ENCODE data around the gene PCYT2.
A peak's percentile ranks its signal among the peaks of the same experiment; 100 is the strongest.

The PCYT2 gene

GRCh38 chr17:81898029-81898866 is 13.0 kb downstream of the PCYT2 start:
- H3K4me1 ChIP-seq (ENCODE audit: control insufficient read depth, insufficient read depth, low read length, poor library complexity, severe bottlenecking), result peaks cover 10% of the 10 kb centered on the region
- no peak overlapping the region for H3K27ac ChIP-seq (ENCODE audit: insufficient read depth, low read length, poor library complexity, severe bottlenecking)
- no peak for DNase-seq
- no peak overlapping the region for H3K4me3 ChIP-seq (ENCODE audit: insufficient read depth, low read depth, low read length, poor library complexity, severe bottlenecking)
- H3K9me3 ChIP-seq (ENCODE audit: control insufficient read depth, low read length), result no peaks in the 10 kb centered on the region
- H3K27me3 ChIP-seq (replicated peaks; ENCODE audit: control insufficient read depth, insufficient read depth, low read length, poor library complexity, severe bottlenecking), result peaks cover 10% of the 10 kb centered on the region
- H3K36me3 ChIP-seq (ENCODE audit: control insufficient read depth, insufficient read depth, low read length), result peaks cover 22% of the 10 kb centered on the region

GRCh38 chr17:81895400-81895799 is 15.8 kb downstream of the PCYT2 start:
- peaks cover 21% of the 10 kb centered on the region for H3K36me3 ChIP-seq (ENCODE audit: control insufficient read depth, insufficient read depth, low read length)

GRCh38 chr17:81891303-81891552 is 20.0 kb downstream of the PCYT2 start:
- Histone ChIP-seq H3K4me3 (ENCODE audit: insufficient read depth, low read depth, low read length, poor library complexity, severe bottlenecking) (peak overlapping the region; percentile 57), H3K27ac (ENCODE audit: insufficient read depth, low read length, poor library complexity, severe bottlenecking) (peak overlapping the region; percentile 77), H3K27me3 (replicated peaks; ENCODE audit: control insufficient read depth, insufficient read depth, low read length, poor library complexity, severe bottlenecking) (no peaks in the 10 kb centered on the region), H3K4me1 (ENCODE audit: control insufficient read depth, insufficient read depth, low read length, poor library complexity, severe bottlenecking) (peaks cover 9% of the 10 kb centered on the region), H3K9me3 (ENCODE audit: control insufficient read depth, low read length) (no peaks in the 10 kb centered on the region), H3K36me3 (ENCODE audit: control insufficient read depth, insufficient read depth, low read length) (peaks cover 40% of the 10 kb centered on the region)
- no peak for DNase-seq

More at GRCh38 chr17:81895400-81895799, 15.8 kb downstream of the PCYT2 start:
- no peaks in the 10 kb centered on the region for H3K9me3 ChIP-seq (ENCODE audit: control insufficient read depth, low read length)
- H3K27ac ChIP-seq (ENCODE audit: insufficient read depth, low read length, poor library complexity, severe bottlenecking), result no peak overlapping the region
- H3K4me3 ChIP-seq (ENCODE audit: insufficient read depth, low read depth, low read length, poor library complexity, severe bottlenecking), result no peak overlapping the region
- no peak for DNase-seq
- no peaks in the 10 kb centered on the region for H3K27me3 ChIP-seq (replicated peaks; ENCODE audit: control insufficient read depth, insufficient read depth, low read length, poor library complexity, severe bottlenecking)
- H3K4me1 ChIP-seq (ENCODE audit: control insufficient read depth, insufficient read depth, low read length, poor library complexity, severe bottlenecking), result peaks cover 4% of the 10 kb centered on the region

- H3K4me1 ChIP-seq (ENCODE audit: control insufficient read depth, insufficient read depth, low read length, poor library complexity, severe bottlenecking), result peaks cover 9% of the 10 kb centered on the region
- peak overlapping the region; percentile 57 for H3K4me3 ChIP-seq (ENCODE audit: insufficient read depth, low read depth, low read length, poor library complexity, severe bottlenecking)
- peaks cover 40% of the 10 kb centered on the region for H3K36me3 ChIP-seq (ENCODE audit: control insufficient read depth, insufficient read depth, low read length)
- H3K9me3 ChIP-seq (ENCODE audit: control insufficient read depth, low read length), result no peaks in the 10 kb centered on the region
- DNase-seq, result no peak
- H3K27me3 ChIP-seq (replicated peaks; ENCODE audit: control insufficient read depth, insufficient read depth, low read length, poor library complexity, severe bottlenecking), result no peaks in the 10 kb centered on the region
- peak overlapping the region; percentile 77 for H3K27ac ChIP-seq (ENCODE audit: insufficient read depth, low read length, poor library complexity, severe bottlenecking)
These were observed 20.5 kb downstream of the PCYT2 start for GRCh38 chr17:81890447-81891302.

GRCh38 chr17:81889602-81890001 is 21.6 kb downstream of the PCYT2 start:
- peaks cover 44% of the 10 kb centered on the region for H3K36me3 ChIP-seq (ENCODE audit: control insufficient read depth, insufficient read depth, low read length)
- H3K9me3 ChIP-seq (ENCODE audit: control insufficient read depth, low read length), result no peaks in the 10 kb centered on the region
- no peak for DNase-seq
- no peak overlapping the region for H3K27ac ChIP-seq (ENCODE audit: insufficient read depth, low read length, poor library complexity, severe bottlenecking)
- H3K27me3 ChIP-seq (replicated peaks; ENCODE audit: control insufficient read depth, insufficient read depth, low read length, poor library complexity, severe bottlenecking), result no peaks in the 10 kb centered on the region
- H3K4me3 ChIP-seq (ENCODE audit: insufficient read depth, low read depth, low read length, poor library complexity, severe bottlenecking), result no peak overlapping the region
- peaks cover 9% of the 10 kb centered on the region for H3K4me1 ChIP-seq (ENCODE audit: control insufficient read depth, insufficient read depth, low read length, poor library complexity, severe bottlenecking)

- peaks cover 9% of the 10 kb centered on the region for H3K4me1 ChIP-seq (ENCODE audit: control insufficient read depth, insufficient read depth, low read length, poor library complexity, severe bottlenecking)
- no peak overlapping the region for H3K27ac ChIP-seq (ENCODE audit: insufficient read depth, low read length, poor library complexity, severe bottlenecking)
- no peaks in the 10 kb centered on the region for H3K27me3 ChIP-seq (replicated peaks; ENCODE audit: control insufficient read depth, insufficient read depth, low read length, poor library complexity, severe bottlenecking)
- no peak overlapping the region for H3K4me3 ChIP-seq (ENCODE audit: insufficient read depth, low read depth, low read length, poor library complexity, severe bottlenecking)
- H3K36me3 ChIP-seq (ENCODE audit: control insufficient read depth, insufficient read depth, low read length), result peaks cover 48% of the 10 kb centered on the region
- no peak for DNase-seq
- no peaks in the 10 kb centered on the region for H3K9me3 ChIP-seq (ENCODE audit: control insufficient read depth, low read length)
These were observed 22.1 kb downstream of the PCYT2 start for GRCh38 chr17:81888988-81889595.

GRCh38 chr17:81888105-81888987 is 22.9 kb downstream of the PCYT2 start:
- no peaks in the 10 kb centered on the region for H3K27me3 ChIP-seq (replicated peaks; ENCODE audit: control insufficient read depth, insufficient read depth, low read length, poor library complexity, severe bottlenecking)
- H3K9me3 ChIP-seq (ENCODE audit: control insufficient read depth, low read length), result no peaks in the 10 kb centered on the region
- peaks cover 9% of the 10 kb centered on the region for H3K4me1 ChIP-seq (ENCODE audit: control insufficient read depth, insufficient read depth, low read length, poor library complexity, severe bottlenecking)
- H3K4me3 ChIP-seq (ENCODE audit: insufficient read depth, low read depth, low read length, poor library complexity, severe bottlenecking), result no peak overlapping the region
- no peak overlapping the region for H3K27ac ChIP-seq (ENCODE audit: insufficient read depth, low read length, poor library complexity, severe bottlenecking)
- DNase-seq, result no peak
- H3K36me3 ChIP-seq (ENCODE audit: control insufficient read depth, insufficient read depth, low read length), result peaks cover 51% of the 10 kb centered on the region

GRCh38 chr17:81885869-81886548 is 25.2 kb downstream of the PCYT2 start:
- DNase-seq, result no peak
- H3K36me3 ChIP-seq (ENCODE audit: control insufficient read depth, insufficient read depth, low read length), result peaks cover 51% of the 10 kb centered on the region
- no peaks in the 10 kb centered on the region for H3K9me3 ChIP-seq (ENCODE audit: control insufficient read depth, low read length)
- no peaks in the 10 kb centered on the region for H3K27me3 ChIP-seq (replicated peaks; ENCODE audit: control insufficient read depth, insufficient read depth, low read length, poor library complexity, severe bottlenecking)
- no peak overlapping the region for H3K27ac ChIP-seq (ENCODE audit: insufficient read depth, low read length, poor library complexity, severe bottlenecking)
- no peak overlapping the region for H3K4me3 ChIP-seq (ENCODE audit: insufficient read depth, low read depth, low read length, poor library complexity, severe bottlenecking)
- H3K4me1 ChIP-seq (ENCODE audit: control insufficient read depth, insufficient read depth, low read length, poor library complexity, severe bottlenecking), result peaks cover 9% of the 10 kb centered on the region

GRCh38 chr17:81885454-81885853 is 25.7 kb downstream of the PCYT2 start:
- H3K27me3 ChIP-seq (replicated peaks; ENCODE audit: control insufficient read depth, insufficient read depth, low read length, poor library complexity, severe bottlenecking), result no peaks in the 10 kb centered on the region
- H3K27ac ChIP-seq (ENCODE audit: insufficient read depth, low read length, poor library complexity, severe bottlenecking), result no peak overlapping the region
- no peak overlapping the region for H3K4me3 ChIP-seq (ENCODE audit: insufficient read depth, low read depth, low read length, poor library complexity, severe bottlenecking)
- H3K4me1 ChIP-seq (ENCODE audit: control insufficient read depth, insufficient read depth, low read length, poor library complexity, severe bottlenecking), result peaks cover 5% of the 10 kb centered on the region
- no peaks in the 10 kb centered on the region for H3K9me3 ChIP-seq (ENCODE audit: control insufficient read depth, low read length)
- DNase-seq, result no peak
- peaks cover 51% of the 10 kb centered on the region for H3K36me3 ChIP-seq (ENCODE audit: control insufficient read depth, insufficient read depth, low read length)
